ENCODE data around the gene DPEP1. TPM values are rescaled to one million over a fixed set of nuclear protein-coding genes. Genes with fewer than 3 reads are reported as not detected.

Gene DPEP1
- polyA plus RNA-seq, 3 donors: not detected

GRCh38 chr16:89643769-89644300 is 30.4 kb downstream of the DPEP1 start:
- Mint-ChIP-seq H3K36me3 (peaks cover 28 to 41% of the 10 kb centered on the region in 2 donors), H3K27ac (peak overlapping the region in 1 of 7 donors; percentile 60), H3K9me3 (peaks cover 0 to 2% (median 0%) of the 10 kb centered on the region in 7 donors), H3K4me1 (peaks cover 7% of the 10 kb centered on the region), H3K27me3 (ENCODE audit: low read depth in 3 of 3) (peaks cover 0 to 7% (median 6%) of the 10 kb centered on the region in 3 donors), H3K4me3 (no peak overlapping the region)
- Histone ChIP-seq H3K36me3 (replicated peaks in 1 of 2; ENCODE audit: control insufficient read depth in 1 of 2, insufficient read depth in 2 of 2, low read length in 2 of 2) (peaks cover 37 to 39% of the 10 kb centered on the region in 2 donors), H2AFZ (ENCODE audit: insufficient read depth, low read depth, low read length, poor library complexity, severe bottlenecking) (no peak overlapping the region), H3K9me3 (replicated peaks in 1 of 2; ENCODE audit: control insufficient read depth in 1 of 2, insufficient read depth in 1 of 2, low read length in 2 of 2) (no peaks in the 10 kb centered on the region), H3K9ac (ENCODE audit: insufficient read depth, low read length, poor library complexity, severe bottlenecking) (no peak overlapping the region), H3K4me1 (ENCODE audit: control insufficient read depth in 1 of 2, insufficient read depth in 2 of 2, low read length in 2 of 2) (peaks cover 0 to 5% of the 10 kb centered on the region in 2 donors), H3K27me3 (ENCODE audit: control insufficient read depth in 2 of 2, insufficient read depth in 2 of 2, low read length in 2 of 2) (no peaks in the 10 kb centered on the region), H3K27ac (ENCODE audit: low read depth in 1 of 2, low read length in 2 of 2) (no peak overlapping the region), H3K4me3 (replicated peaks in 1 of 3; ENCODE audit: low read depth in 2 of 3, low read length in 3 of 3) (no peak overlapping the region), H4K20me1 (ENCODE audit: insufficient read depth, low read length) (peaks cover 10% of the 10 kb centered on the region), H3K79me2 (ENCODE audit: insufficient read depth, low read length) (no peaks in the 10 kb centered on the region), H3K4me2 (replicated peaks; ENCODE audit: extremely low read depth, low read length, poor library complexity, severe bottlenecking) (no peak overlapping the region)
- no peak for TF ChIP-seq CTCF (IDR thresholded peaks at IDR 0.05)
- 91% methylated on average over 14 of the region's 14 CpGs for WGBS (ENCODE audit: insufficient coverage)
- intact Hi-C loops (cut with micrococcal nuclease): loop anchor here (5.0 to 10.0 kb wide), 2 partner anchors 67 to 69 kb away; partner anchors contain the start of gene CPNE7 (in 2 of the 2)
- no peak for DNase-seq

- Histone ChIP-seq H3K27me3 (ENCODE audit: control insufficient read depth in 2 of 2, insufficient read depth in 2 of 2, low read length in 2 of 2) (no peaks in the 10 kb centered on the region), H3K9ac (ENCODE audit: insufficient read depth, low read length, poor library complexity, severe bottlenecking) (no peak overlapping the region), H3K27ac (ENCODE audit: low read depth in 1 of 2, low read length in 2 of 2) (no peak overlapping the region), H3K4me3 (replicated peaks in 1 of 3; ENCODE audit: low read depth in 2 of 3, low read length in 3 of 3) (no peak overlapping the region), H3K4me2 (replicated peaks; ENCODE audit: extremely low read depth, low read length, poor library complexity, severe bottlenecking) (no peak overlapping the region), H4K20me1 (ENCODE audit: insufficient read depth, low read length) (peaks cover 17% of the 10 kb centered on the region), H2AFZ (ENCODE audit: insufficient read depth, low read depth, low read length, poor library complexity, severe bottlenecking) (no peak overlapping the region), H3K36me3 (replicated peaks in 1 of 2; ENCODE audit: control insufficient read depth in 1 of 2, insufficient read depth in 2 of 2, low read length in 2 of 2) (peaks cover 39 to 48% of the 10 kb centered on the region in 2 donors), H3K9me3 (replicated peaks in 1 of 2; ENCODE audit: control insufficient read depth in 1 of 2, insufficient read depth in 1 of 2, low read length in 2 of 2) (no peaks in the 10 kb centered on the region), H3K79me2 (ENCODE audit: insufficient read depth, low read length) (no peaks in the 10 kb centered on the region), H3K4me1 (ENCODE audit: control insufficient read depth in 1 of 2, insufficient read depth in 2 of 2, low read length in 2 of 2) (peaks cover 0 to 5% of the 10 kb centered on the region in 2 donors)
- Mint-ChIP-seq H3K36me3 (peaks cover 36 to 54% of the 10 kb centered on the region in 2 donors), H3K4me1 (peaks cover 7% of the 10 kb centered on the region), H3K27me3 (ENCODE audit: low read depth in 3 of 3) (peaks cover 0 to 6% (median 6%) of the 10 kb centered on the region in 3 donors), H3K27ac (peak overlapping the region in 1 of 7 donors; percentile 54), H3K9me3 (peaks cover 0 to 2% (median 0%) of the 10 kb centered on the region in 7 donors), H3K4me3 (no peak overlapping the region)
- WGBS (ENCODE audit: insufficient coverage): 97% methylated on average over 9 of the region's 11 CpGs
- DNase-seq: no peak
- intact Hi-C loops (cut with micrococcal nuclease): loop anchor here in 1 of 2 donors (10.0 kb wide), 1 partner anchor 70 kb away; the partner anchor contains the start of gene CPNE7
- TF ChIP-seq CTCF (IDR thresholded peaks at IDR 0.05): no peak
These were observed 31.7 kb downstream of the DPEP1 start for GRCh38 chr16:89645122-89645521.

All from CD14-positive monocyte (primary cell).